ENCODE measurements around the gene PPARGC1A.

PPARGC1A gene

GRCh38 chr4:23889814-23890341 is at the start of gene PPARGC1A:
Gene PPARGC1A, minus strand, starts transcription at chr4:23890047. Its CDS starts 90 bp downstream, at chr4:23889957.
- no peak for ATAC-seq (ENCODE audit: low read depth)
- DNase-seq (ENCODE audit: low spot score in 2 of 2) = no peak
- H3K9me3 Mint-ChIP-seq = peaks cover 2% of the 10 kb centered on the region
- H3K4me3 Mint-ChIP-seq = no peak within 1 kb of the TSS
- no peaks in the 10 kb centered on the region for H3K36me3 Mint-ChIP-seq
- H3K27me3 Mint-ChIP-seq = peaks cover 2% of the 10 kb centered on the region
- no peaks in the 10 kb centered on the region for H3K4me1 Mint-ChIP-seq
- no peak within 1 kb of the TSS for H3K27ac Mint-ChIP-seq

GRCh38 chr4:23938796-23939195 is 48.9 kb upstream of the PPARGC1A start:
- Mint-ChIP-seq H3K27me3 (no peaks in the 10 kb centered on the region), H3K4me3 (no peak overlapping the region), H3K27ac (no peak overlapping the region), H3K9me3 (peaks cover 4% of the 10 kb centered on the region), H3K4me1 (no peaks in the 10 kb centered on the region), H3K36me3 (no peaks in the 10 kb centered on the region)
- DNase-seq (ENCODE audit: low spot score in 2 of 2) (no peak), ATAC-seq (ENCODE audit: low read depth) (no peak)

GRCh38 chr4:23937173-23937572 is 47.3 kb upstream of the PPARGC1A start:
- Mint-ChIP-seq H3K9me3 (peaks cover 4% of the 10 kb centered on the region), H3K4me1 (no peaks in the 10 kb centered on the region), H3K4me3 (no peak overlapping the region), H3K27me3 (no peaks in the 10 kb centered on the region), H3K27ac (no peak overlapping the region), H3K36me3 (no peaks in the 10 kb centered on the region)
- DNase-seq (ENCODE audit: low spot score in 2 of 2) (no peak), ATAC-seq (ENCODE audit: low read depth) (no peak)

- Mint-ChIP-seq H3K4me3 (no peak overlapping the region), H3K9me3 (peaks cover 6% of the 10 kb centered on the region), H3K27ac (no peak overlapping the region), H3K27me3 (no peaks in the 10 kb centered on the region), H3K4me1 (no peaks in the 10 kb centered on the region), H3K36me3 (no peaks in the 10 kb centered on the region)
- DNase-seq (ENCODE audit: low spot score in 2 of 2) (no peak), ATAC-seq (ENCODE audit: low read depth) (no peak)
Measured at GRCh38 chr4:23934915-23935314, 45.1 kb upstream of the PPARGC1A start.

GRCh38 chr4:23934223-23934622 is 44.4 kb upstream of the PPARGC1A start:
- DNase-seq (ENCODE audit: low spot score in 2 of 2) = no peak
- Mint-ChIP-seq H3K27me3 (no peaks in the 10 kb centered on the region), H3K9me3 (peaks cover 6% of the 10 kb centered on the region), H3K4me3 (no peak overlapping the region), H3K4me1 (no peaks in the 10 kb centered on the region), H3K36me3 (no peaks in the 10 kb centered on the region), H3K27ac (no peak overlapping the region)
- no peak for ATAC-seq (ENCODE audit: low read depth)

GRCh38 chr4:23932901-23933308 is 43.1 kb upstream of the PPARGC1A start:
- H3K27ac Mint-ChIP-seq = no peak overlapping the region
- no peak overlapping the region for H3K4me3 Mint-ChIP-seq
- ATAC-seq (ENCODE audit: low read depth) (no peak), DNase-seq (ENCODE audit: low spot score in 2 of 2) (no peak)
- no peaks in the 10 kb centered on the region for H3K27me3 Mint-ChIP-seq
- peaks cover 2% of the 10 kb centered on the region for H3K9me3 Mint-ChIP-seq
- H3K36me3 Mint-ChIP-seq = no peaks in the 10 kb centered on the region
- H3K4me1 Mint-ChIP-seq = no peaks in the 10 kb centered on the region

- Mint-ChIP-seq H3K27me3 (no peaks in the 10 kb centered on the region), H3K9me3 (peaks cover 2% of the 10 kb centered on the region), H3K27ac (no peak overlapping the region), H3K4me3 (no peak overlapping the region), H3K4me1 (no peaks in the 10 kb centered on the region), H3K36me3 (no peaks in the 10 kb centered on the region)
- DNase-seq (ENCODE audit: low spot score in 2 of 2) (no peak), ATAC-seq (ENCODE audit: low read depth) (no peak)
Measured at GRCh38 chr4:23932186-23932585, 42.3 kb upstream of the PPARGC1A start.

GRCh38 chr4:23931489-23931830 is 41.6 kb upstream of the PPARGC1A start:
- no peak for ATAC-seq (ENCODE audit: low read depth)
- Mint-ChIP-seq H3K4me3 (no peak overlapping the region), H3K4me1 (no peaks in the 10 kb centered on the region), H3K27ac (no peak overlapping the region), H3K36me3 (no peaks in the 10 kb centered on the region), H3K27me3 (no peaks in the 10 kb centered on the region), H3K9me3 (peaks cover 3% of the 10 kb centered on the region)
- DNase-seq (ENCODE audit: low spot score in 2 of 2) = no peak

GRCh38 chr4:23930750-23931488 is 41.1 kb upstream of the PPARGC1A start:
- no peak overlapping the region for H3K27ac Mint-ChIP-seq
- no peaks in the 10 kb centered on the region for H3K36me3 Mint-ChIP-seq
- no peaks in the 10 kb centered on the region for H3K4me1 Mint-ChIP-seq
- ATAC-seq (ENCODE audit: low read depth) (no peak), DNase-seq (ENCODE audit: low spot score in 2 of 2) (no peak)
- no peak overlapping the region for H3K4me3 Mint-ChIP-seq
- H3K27me3 Mint-ChIP-seq = no peaks in the 10 kb centered on the region
- peaks cover 6% of the 10 kb centered on the region for H3K9me3 Mint-ChIP-seq

- Mint-ChIP-seq H3K4me1 (no peaks in the 10 kb centered on the region), H3K36me3 (no peaks in the 10 kb centered on the region), H3K4me3 (no peak overlapping the region), H3K9me3 (peaks cover 6% of the 10 kb centered on the region), H3K27ac (no peak overlapping the region), H3K27me3 (no peaks in the 10 kb centered on the region)
- DNase-seq (ENCODE audit: low spot score in 2 of 2) = no peak
- ATAC-seq (ENCODE audit: low read depth) = no peak
Measured at GRCh38 chr4:23929248-23929647, 39.4 kb upstream of the PPARGC1A start.

GRCh38 chr4:23924556-23924955 is 34.7 kb upstream of the PPARGC1A start:
- no peak for ATAC-seq (ENCODE audit: low read depth)
- no peaks in the 10 kb centered on the region for H3K4me1 Mint-ChIP-seq
- no peak for DNase-seq (ENCODE audit: low spot score in 2 of 2)
- no peak overlapping the region for H3K27ac Mint-ChIP-seq
- peaks cover 5% of the 10 kb centered on the region for H3K9me3 Mint-ChIP-seq
- no peak overlapping the region for H3K4me3 Mint-ChIP-seq
- H3K27me3 Mint-ChIP-seq = no peaks in the 10 kb centered on the region
- H3K36me3 Mint-ChIP-seq = no peaks in the 10 kb centered on the region

- no peak overlapping the region for H3K4me3 Mint-ChIP-seq
- H3K9me3 Mint-ChIP-seq = peaks cover 5% of the 10 kb centered on the region
- H3K36me3 Mint-ChIP-seq = no peaks in the 10 kb centered on the region
- no peak for ATAC-seq (ENCODE audit: low read depth)
- no peak for DNase-seq (ENCODE audit: low spot score in 2 of 2)
- H3K27ac Mint-ChIP-seq = no peak overlapping the region
- H3K27me3 Mint-ChIP-seq = no peaks in the 10 kb centered on the region
- no peaks in the 10 kb centered on the region for H3K4me1 Mint-ChIP-seq
Measured at GRCh38 chr4:23923840-23924239, 34.0 kb upstream of the PPARGC1A start.

- Mint-ChIP-seq H3K9me3 (peaks cover 5% of the 10 kb centered on the region), H3K27me3 (no peaks in the 10 kb centered on the region), H3K4me1 (no peaks in the 10 kb centered on the region), H3K27ac (no peak overlapping the region), H3K36me3 (no peaks in the 10 kb centered on the region), H3K4me3 (no peak overlapping the region)
- DNase-seq (ENCODE audit: low spot score in 2 of 2) (no peak), ATAC-seq (ENCODE audit: low read depth) (no peak)
Measured at GRCh38 chr4:23923141-23923540, 33.3 kb upstream of the PPARGC1A start.

- no peak for ATAC-seq (ENCODE audit: low read depth)
- H3K27me3 Mint-ChIP-seq = no peaks in the 10 kb centered on the region
Measured at GRCh38 chr4:23922541-23923111, 32.8 kb upstream of the PPARGC1A start.

GRCh38 chr4:23922013-23922412 is 32.2 kb upstream of the PPARGC1A start:
- Mint-ChIP-seq H3K4me1 (no peaks in the 10 kb centered on the region), H3K4me3 (no peak overlapping the region), H3K27me3 (no peaks in the 10 kb centered on the region), H3K9me3 (peaks cover 5% of the 10 kb centered on the region), H3K27ac (no peak overlapping the region), H3K36me3 (no peaks in the 10 kb centered on the region)
- no peak for ATAC-seq (ENCODE audit: low read depth)
- DNase-seq (ENCODE audit: low spot score in 2 of 2) = no peak

More at GRCh38 chr4:23922541-23923111, 32.8 kb upstream of the PPARGC1A start:
- Mint-ChIP-seq H3K4me1 (no peaks in the 10 kb centered on the region), H3K36me3 (no peaks in the 10 kb centered on the region), H3K27ac (no peak overlapping the region), H3K4me3 (no peak overlapping the region), H3K9me3 (peaks cover 5% of the 10 kb centered on the region)
- DNase-seq (ENCODE audit: low spot score in 2 of 2) = no peak
